Lower leg skin (tissue), 4 donors: Measurements from ENCODE around the gene DGUOK. TPM values are rescaled to one million over a fixed set of nuclear protein-coding genes. Genes with fewer than 3 reads are reported as not detected.

Experiments used
- DNase-seq, 2 donors: peaks; one replicate each; pipeline ENCODE4 v3.0.0-alpha.2; 2019; ENCODE audit warnings: low spot score in 2 of 2
- H3K4me3 ChIP-seq: fragments of 200-600 bp; sonication (generic); 2 replicates; pipeline ENCODE4 v1.5.1; 2017; ENCODE audit warnings: mild to moderate bottlenecking, low read depth; ENCODE audit not compliant: poor library complexity, severe bottlenecking
- CTCF ChIP-seq, 3 donors: fragments of 450-650 bp; IDR thresholded peaks; one replicate each; pipeline ENCODE4 v1.5.1; 2016; ENCODE audit warnings: antibody characterized with exemption in 3 of 3, mild to moderate bottlenecking in 3 of 3, moderate library complexity in 2 of 3
- POLR2A ChIP-seq, 2 donors: fragments of 450-650 bp; IDR thresholded peaks; one replicate each; pipeline ENCODE4 v1.6.1; 2016 to 2017; ENCODE audit warnings: antibody characterized with exemption in 2 of 2, mild to moderate bottlenecking in 1 of 2, moderate library complexity in 1 of 2
- WGBS, 2 donors: methylation state at CpG; one replicate each; pipeline ENCODE4 v1.1.5; 2018; 5-methylcytosine and 5-hydroxymethylcytosine counted together
- intact Hi-C: fragments of 100-400 bp; cut with DNase I; formaldehyde crosslinking; loops from one replicate; pipeline ENCODE4 v1.15.0; 2023; ENCODE audit warnings: low total_unique reads
- total RNA-seq, 4 donors: library from RNA; depleted of rRNA; stranded (reverse); fragments of >200 nt; gene quantifications; one replicate each; pipeline ENCODE4 v1.1.0, GENCODE V29; 2016

DGUOK gene
- total RNA-seq, 4 donors from 2014 or later, result 34.4 to 73.2 (median 48.0) TPM

- 75 to 82% methylated on average over 8 of the region's 8 CpGs for WGBS, 2 donors
- no peak for TF ChIP-seq POLR2A (IDR thresholded peaks at IDR 0.05)
- TF ChIP-seq CTCF (IDR thresholded peaks at IDR 0.05), result no peak
- intact Hi-C loops, result no loop called here
- DNase-seq, result no peak
- no peak overlapping the region for H3K4me3 ChIP-seq
Measured at GRCh38 chr2:73998451-73998850, 71.8 kb downstream of the DGUOK start.

GRCh38 chr2:73998933-73999332 is 72.3 kb downstream of the DGUOK start:
- no peak overlapping the region for H3K4me3 ChIP-seq
- TF ChIP-seq POLR2A (IDR thresholded peaks at IDR 0.05) (no peak), CTCF (IDR thresholded peaks at IDR 0.05) (no peak)
- 85 to 89% methylated on average over 4 of the region's 4 CpGs for WGBS, 2 donors
- DNase-seq, result no peak
- intact Hi-C loops, result no loop called here

- no peak for DNase-seq
- no peak for TF ChIP-seq POLR2A (IDR thresholded peaks at IDR 0.05)
- TF ChIP-seq CTCF (IDR thresholded peaks at IDR 0.05), result no peak
- no peak overlapping the region for H3K4me3 ChIP-seq
- WGBS, 2 donors, result 17 to 29% methylated on average over 10 of the region's 10 CpGs
- intact Hi-C loops, result no loop called here
Measured at GRCh38 chr2:73999881-74000597, 73.4 kb downstream of the DGUOK start.

GRCh38 chr2:74000666-74001065 is 74.0 kb downstream of the DGUOK start:
- intact Hi-C loops, result no loop called here
- TF ChIP-seq POLR2A (IDR thresholded peaks at IDR 0.05) (no peak), CTCF (IDR thresholded peaks at IDR 0.05) (no peak)
- DNase-seq, result no peak
- 69 to 80% methylated on average over 5 of the region's 5 CpGs for WGBS, 2 donors
- H3K4me3 ChIP-seq, result no peak overlapping the region

- no peak overlapping the region for H3K4me3 ChIP-seq
- no peak for DNase-seq
- WGBS, 2 donors, result 75% methylated on average over 4 of the region's 4 CpGs
- TF ChIP-seq POLR2A (IDR thresholded peaks at IDR 0.05) (no peak), CTCF (IDR thresholded peaks at IDR 0.05) (no peak)
- intact Hi-C loops, result no loop called here
Measured at GRCh38 chr2:74001121-74001520, 74.4 kb downstream of the DGUOK start.
